IMR-90 (cell line): ENCODE data around the gene MTHFS. TPM values are rescaled to one million over a fixed set of nuclear protein-coding genes. Genes with fewer than 3 reads are reported as not detected.

Experiments used
- ATAC-seq: fragments of 200-7000 bp; cut with Tn5 transposase; 2 replicates; pipeline ENCODE4 v1.9.1; 2020; ENCODE audit warnings: low read depth, mild to moderate bottlenecking, moderate library complexity
- BruUV-seq: library from RNA; stranded (reverse); fragments of 400-500 nt; replicated peaks from 2 replicates; lab custom pipeline; 2021; lab: Mats Ljungman, UMichigan
- CTCF ChIA-PET: fragments of 300-600 bp; formaldehyde crosslinking; extraction: SDS; loops from one replicate; lab custom pipeline; 2021; ENCODE audit warnings: antibody characterized with exemption; lab: Yijun Ruan, JAX
- POLR2A ChIA-PET: fragments of 300-600 bp; sonication (Branson Sonifier 250); formaldehyde crosslinking; loops from one replicate; lab custom pipeline; 2022; ENCODE audit warnings: antibody characterized with exemption; ENCODE audit not compliant: unreplicated experiment; lab: Charles Lee
- DNase-seq: peaks from one replicate; pipeline ENCODE4 v3.0.0; 2013
- H2AFZ ChIP-seq: replicated peaks from 2 replicates; pipeline ENCODE3; 2013; ENCODE audit warnings: low read length, mild to moderate bottlenecking; ENCODE audit not compliant: poor library complexity
- H2AK5ac ChIP-seq: 2 replicates; pipeline ENCODE4 v1.6.1; 2013; ENCODE audit warnings: low read depth, low read length, inconsistent platforms
- H2AK9ac ChIP-seq: replicated peaks from 2 replicates; pipeline ENCODE3; 2013; ENCODE audit warnings: mild to moderate bottlenecking, low read depth, low read length, moderate library complexity; ENCODE audit not compliant: poor library complexity
- H2BK120ac ChIP-seq: 2 replicates; pipeline ENCODE4 v1.6.1; 2013; ENCODE audit warnings: low read depth, low read length, inconsistent platforms
- H2BK15ac ChIP-seq: 3 replicates; pipeline ENCODE4 v1.6.1; 2013; ENCODE audit warnings: low read depth, low read length, inconsistent platforms
- H2BK20ac ChIP-seq: 2 replicates; pipeline ENCODE4 v1.6.1; 2013; ENCODE audit warnings: low read depth, mild to moderate bottlenecking, inconsistent platforms, low read length, moderate library complexity
- H2BK5ac ChIP-seq: 2 replicates; pipeline ENCODE4 v1.6.1; 2013; ENCODE audit warnings: mild to moderate bottlenecking, low read depth, low read length, inconsistent platforms; ENCODE audit not compliant: poor library complexity, severe bottlenecking
- H3K14ac ChIP-seq: replicated peaks from 2 replicates; pipeline ENCODE4 v1.6.1; 2013; ENCODE audit warnings: low read depth, low read length, inconsistent platforms
- H3K18ac ChIP-seq: 2 replicates; pipeline ENCODE4 v1.6.1; 2013; ENCODE audit warnings: low read depth, low read length, control low read depth
- H3K23ac ChIP-seq: 2 replicates; pipeline ENCODE4 v1.6.1; 2013; ENCODE audit warnings: low read depth, low read length, inconsistent platforms
- H3K27ac ChIP-seq: 2 replicates; pipeline ENCODE4 v1.5.1; 2013; ENCODE audit warnings: mild to moderate bottlenecking, control low read depth, low read length; ENCODE audit not compliant: insufficient read depth
- H3K27me3 ChIP-seq: 2 replicates; pipeline ENCODE4 v1.6.1; 2013; ENCODE audit warnings: low read length; ENCODE audit not compliant: control insufficient read depth, insufficient read depth
- H3K36me3 ChIP-seq: 2 replicates; pipeline ENCODE4 v1.6.1; 2013; ENCODE audit warnings: low read length, mixed read lengths; ENCODE audit not compliant: control insufficient read depth, insufficient read depth
- H3K4ac ChIP-seq: 2 replicates; pipeline ENCODE4 v1.6.1; 2013; ENCODE audit warnings: low read depth, low read length, inconsistent platforms
- H3K4me1 ChIP-seq: 2 replicates; pipeline ENCODE4 v1.6.1; 2013; ENCODE audit warnings: low read length, mixed read lengths; ENCODE audit not compliant: control insufficient read depth, insufficient read depth
- H3K4me2 ChIP-seq: 2 replicates; pipeline ENCODE4 v1.6.1; 2013; ENCODE audit warnings: low read depth, mild to moderate bottlenecking, control low read depth, low read length, moderate library complexity
- H3K4me3 ChIP-seq: 2 replicates; pipeline ENCODE4 v1.5.1; 2013; ENCODE audit warnings: low read depth, mild to moderate bottlenecking, control low read depth, low read length, moderate library complexity; ENCODE audit not compliant: insufficient read depth
- H3K56ac ChIP-seq: 2 replicates; pipeline ENCODE4 v1.6.1; 2013; ENCODE audit warnings: low read length, inconsistent platforms; ENCODE audit not compliant: insufficient read depth; ENCODE audit errors: extremely low read depth
- H3K79me1 ChIP-seq, 2 experiments: 2 replicates each; pipeline ENCODE4 v1.6.1; 2013; ENCODE audit warnings: low read length in 2 of 2, inconsistent platforms in 1 of 2, low read depth in 1 of 2
- H3K9ac ChIP-seq: 2 replicates; pipeline ENCODE4 v1.6.1; 2013; ENCODE audit warnings: low read depth, low read length, control low read depth
- H3K9me1 ChIP-seq: 2 replicates; pipeline ENCODE4 v1.6.1; 2013; ENCODE audit warnings: low read length, inconsistent platforms; ENCODE audit not compliant: insufficient read depth
- H3K9me3 ChIP-seq: 2 replicates; pipeline ENCODE4 v1.6.1; 2013; ENCODE audit warnings: low read length; ENCODE audit not compliant: control insufficient read depth, insufficient read depth
- H4K20me1 ChIP-seq: 2 replicates; pipeline ENCODE4 v1.6.1; 2013; ENCODE audit warnings: low read length, inconsistent platforms; ENCODE audit not compliant: insufficient read depth
- H4K5ac ChIP-seq: 2 replicates; pipeline ENCODE4 v1.6.1; 2013; ENCODE audit warnings: mild to moderate bottlenecking, low read depth, low read length, control low read depth
- H4K8ac ChIP-seq, 2 experiments: 2 replicates each; pipeline ENCODE4 v1.6.1; 2013; ENCODE audit warnings: low read depth in 2 of 2, low read length in 2 of 2, control low read depth in 1 of 2, inconsistent platforms in 1 of 2
- H4K91ac ChIP-seq: 2 replicates; pipeline ENCODE4 v1.6.1; 2013; ENCODE audit warnings: low read depth, low read length, inconsistent platforms; ENCODE audit not compliant: insufficient read depth
- BHLHE40 ChIP-seq: fragments of 150-350 bp; IDR thresholded peaks from 2 replicates; pipeline ENCODE4 v1.6.1; 2016; ENCODE audit warnings: mild to moderate bottlenecking, low read depth, low read length
- CHD1 ChIP-seq: IDR thresholded peaks from 2 replicates; pipeline ENCODE4 v1.6.1; 2012; ENCODE audit warnings: low read depth, low read length, improper control_type of control experiment
- CTCF ChIP-seq: conservative IDR thresholded peaks from 2 replicates; pipeline ENCODE4 v1.5.1; 2012; ENCODE audit warnings: mild to moderate bottlenecking, low read depth, low read length, improper control_type of control experiment
- FOS ChIP-seq: fragments of 150-350 bp; IDR thresholded peaks from 2 replicates; pipeline ENCODE4 v1.6.1; 2016; ENCODE audit warnings: low read depth, low read length
- MAFK ChIP-seq: IDR thresholded peaks from 2 replicates; pipeline ENCODE4 v1.6.1; 2012; ENCODE audit warnings: low read depth, low read length, improper control_type of control experiment
- MAZ ChIP-seq: IDR thresholded peaks from 2 replicates; pipeline ENCODE4 v1.6.1; 2012; ENCODE audit warnings: low read depth, mild to moderate bottlenecking, low read length, improper control_type of control experiment, moderate library complexity, borderline replicate concordance
- MXI1 ChIP-seq: IDR thresholded peaks from 2 replicates; pipeline ENCODE4 v1.6.1; 2012; ENCODE audit warnings: low read depth, mild to moderate bottlenecking, low read length, moderate library complexity, borderline replicate concordance
- NFE2L2 ChIP-seq: fragments of 150-350 bp; IDR thresholded peaks from 2 replicates; pipeline ENCODE4 v1.6.1; 2016; ENCODE audit warnings: low read depth, mild to moderate bottlenecking, low read length
- POLR2A ChIP-seq: IDR thresholded peaks from 2 replicates; pipeline ENCODE4 v1.6.1; 2012; ENCODE audit warnings: mild to moderate bottlenecking, low read depth, low read length
- RAD21 ChIP-seq: IDR thresholded peaks from 2 replicates; pipeline ENCODE4 v1.6.1; 2012; ENCODE audit warnings: low read length, improper control_type of control experiment
- RCOR1 ChIP-seq: IDR thresholded peaks from 2 replicates; pipeline ENCODE4 v1.6.1; 2012; ENCODE audit warnings: mild to moderate bottlenecking, low read length, improper control_type of control experiment; ENCODE audit not compliant: insufficient replicate concordance
- RFX5 ChIP-seq: IDR thresholded peaks from 2 replicates; pipeline ENCODE4 v1.8.0; 2012; ENCODE audit warnings: low read depth, mild to moderate bottlenecking, low read length, moderate library complexity
- SMC3 ChIP-seq: fragments of 150-350 bp; IDR thresholded peaks from 2 replicates; pipeline ENCODE4 v1.6.1; 2016; ENCODE audit warnings: low read depth, mild to moderate bottlenecking, antibody characterized with exemption, low read length, moderate library complexity
- USF2 ChIP-seq: fragments of 150-350 bp; IDR thresholded peaks from 2 replicates; pipeline ENCODE4 v1.6.1; 2017; ENCODE audit warnings: mild to moderate bottlenecking, antibody characterized with exemption, low read length, low read depth
- WGBS, 2 experiments: methylation state at CpG; one replicate each; pipeline versions ENCODE4 v1.1.5 to v1.1.7; 2013; ENCODE audit warnings: missing lambda C conversion rate in 2 of 2; ENCODE audit not compliant: insufficient read length in 1 of 2; ENCODE audit errors: extremely low coverage in 2 of 2; 5-methylcytosine and 5-hydroxymethylcytosine counted together
- dilution Hi-C: fragments of 300-500 bp; cut with HindIII; formaldehyde crosslinking; loops from one replicate; pipeline ENCODE4 v1.14.3; 2018; ENCODE audit warnings: low sequenced_read_pairs; ENCODE audit not compliant: unreplicated experiment
- in situ Hi-C: fragments of 300-500 bp; cut with MboI; formaldehyde crosslinking; loops from 3 replicates; pipeline ENCODE4 v1.14.3; 2019; ENCODE audit warnings: low sequenced_read_pairs, inconsistent platforms, mixed read lengths
- intact Hi-C: fragments of 100-400 bp; cut with micrococcal nuclease; formaldehyde crosslinking; loops from 2 replicates; pipeline ENCODE4 v1.10.0; 2022
- polyA plus RNA-seq, 3 experiments: library from polyadenylated mRNA; depleted of rRNA; stranded (reverse); fragments of >200 nt; gene quantifications; 2 replicates each; pipeline ENCODE4 v1.2.3, GENCODE V29; 2012; ENCODE audit warnings: low replicate concordance in 1 of 3
- total RNA-seq: library from RNA; depleted of rRNA; stranded (reverse); fragments of >200 nt; gene quantifications from 2 replicates; pipeline ENCODE4 v1.2.3, GENCODE V29; 2012

The MTHFS gene
- total and polyA plus RNA-seq, 2 of the 4 experiments (the other 2 are of a cell fraction), result 5.5 to 6.3 TPM

GRCh38 chr15:79919090-79919748 lies 22.4 kb upstream of the MTHFS start:
- H3K23ac ChIP-seq, result no peak overlapping the region
- H3K27me3 ChIP-seq, result no peaks in the 10 kb centered on the region
- H2BK120ac ChIP-seq, result no peak overlapping the region
- H3K27ac ChIP-seq, result no peak overlapping the region
- H2BK20ac ChIP-seq, result no peak overlapping the region
- no peak overlapping the region for H2BK15ac ChIP-seq
- dilution Hi-C loops (no loop called here), intact Hi-C loops (no loop called here), in situ Hi-C loops (no loop called here)
- WGBS, 2 experiments, result 86% methylated on average over 22 of the region's 27 CpGs; no CpG with 5 or more reads in 1 of the 2 experiments
- H3K4me1 ChIP-seq, result no peaks in the 10 kb centered on the region
- H3K56ac ChIP-seq, result no peak overlapping the region
- H2AK9ac ChIP-seq, result no peak overlapping the region
- TF ChIP-seq MAZ (no peak), RAD21 (no peak), BHLHE40 (no peak), RCOR1 (no peak), POLR2A (no peak), FOS (no peak), CTCF (no peak), SMC3 (no peak), USF2 (no peak), CHD1 (no peak), MAFK (no peak), NFE2L2 (no peak), RFX5 (no peak), MXI1 (no peak)
- H3K4me3 ChIP-seq, result no peak overlapping the region
- BruUV-seq, result no TSS peak
- ChIA-PET POLR2A (no interaction called here), CTCF (no interaction called here)
- no peaks in the 10 kb centered on the region for H3K9me1 ChIP-seq
- H3K4ac ChIP-seq, result no peak overlapping the region
- H4K91ac ChIP-seq, result no peak overlapping the region
- H2BK5ac ChIP-seq, result no peak overlapping the region
- H3K9ac ChIP-seq, result no peak overlapping the region
- H3K18ac ChIP-seq, result no peak overlapping the region
- H3K4me2 ChIP-seq, result no peak overlapping the region
- no peak overlapping the region for H4K8ac ChIP-seq
- H3K36me3 ChIP-seq, result peaks cover 20% of the 10 kb centered on the region
- ATAC-seq, result no peak
- H3K9me3 ChIP-seq, result peaks cover 45% of the 10 kb centered on the region
- H3K79me1 ChIP-seq, result peaks cover 15 to 25% of the 10 kb centered on the region in 2 experiments
- H4K20me1 ChIP-seq, result 0 out of 2 replicates have a peak, but pooled peaks cover 3% of the 10 kb centered on the region
- no peak overlapping the region for H3K14ac ChIP-seq
- no peak for DNase-seq
- H2AFZ ChIP-seq, result no peak overlapping the region
- H2AK5ac ChIP-seq, result no peak overlapping the region
- no peak overlapping the region for H4K5ac ChIP-seq
